ENCODE results near the gene SUCLG2.

Gene SUCLG2

GRCh38 chr3:67361323-67361722 lies 293.1 kb downstream of the SUCLG2 start:
- no peak for TF ChIP-seq CTCF (conservative IDR thresholded peaks at IDR 0.05; ENCODE audit: low read depth, low read length)
- no peak for DNase-seq (ENCODE audit: low read depth)
- no peak overlapping the region for H3K4me3 ChIP-seq (ENCODE audit: low read depth, low read length)

DNA sequence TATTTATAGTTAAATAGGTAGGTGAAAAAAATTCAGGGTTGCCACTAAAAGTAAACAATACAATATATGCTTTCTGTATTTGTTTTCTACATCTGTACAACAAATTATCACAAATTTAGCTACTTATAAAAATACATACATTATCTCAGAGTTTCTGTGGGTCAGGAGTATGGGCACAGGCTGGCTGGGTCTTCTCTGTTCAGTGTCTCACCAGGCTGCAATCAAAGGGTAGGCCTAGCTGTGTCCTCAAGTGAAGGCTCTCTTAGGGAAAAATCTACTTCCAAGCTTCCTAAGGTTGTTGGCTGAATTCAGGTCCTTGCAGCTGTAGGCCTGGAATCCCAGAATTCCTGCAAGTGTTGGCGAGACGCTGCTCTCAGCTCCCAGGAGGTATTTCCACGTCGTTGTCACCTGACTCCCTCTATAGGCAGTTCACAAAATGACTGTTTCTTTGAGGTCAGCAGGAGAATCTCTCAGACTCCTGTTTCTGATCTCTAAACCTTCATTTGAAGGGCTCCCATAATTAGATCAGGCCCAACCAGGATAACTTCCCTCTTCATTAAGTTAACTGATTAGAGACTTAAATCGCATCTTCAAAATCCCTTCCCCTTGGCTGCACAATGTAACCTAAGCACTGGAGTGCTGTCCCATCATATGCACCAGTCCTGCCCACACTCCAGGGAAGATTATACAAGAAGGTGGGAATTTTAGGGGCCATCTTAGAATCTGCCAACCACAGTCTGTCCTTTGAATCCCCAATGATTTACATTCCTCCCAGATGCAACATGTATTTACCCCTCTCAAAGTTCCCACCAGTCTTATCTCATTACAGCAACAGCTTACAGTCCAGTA lies 296.6 kb downstream of the SUCLG2 start:
- TF ChIP-seq CTCF (conservative IDR thresholded peaks at IDR 0.05; ENCODE audit: low read depth, low read length) = peak; percentile 51
- peak; percentile 51 for DNase-seq (ENCODE audit: low read depth)
- no peak overlapping the region for H3K4me3 ChIP-seq (ENCODE audit: low read depth, low read length)

GRCh38 chr3:67349551-67350174 lies 304.7 kb downstream of the SUCLG2 start:
- no peak for TF ChIP-seq CTCF (conservative IDR thresholded peaks at IDR 0.05; ENCODE audit: low read depth, low read length)
- no peak overlapping the region for H3K4me3 ChIP-seq (ENCODE audit: low read depth, low read length)
- peak; percentile 28 for DNase-seq (ENCODE audit: low read depth)

DNA sequence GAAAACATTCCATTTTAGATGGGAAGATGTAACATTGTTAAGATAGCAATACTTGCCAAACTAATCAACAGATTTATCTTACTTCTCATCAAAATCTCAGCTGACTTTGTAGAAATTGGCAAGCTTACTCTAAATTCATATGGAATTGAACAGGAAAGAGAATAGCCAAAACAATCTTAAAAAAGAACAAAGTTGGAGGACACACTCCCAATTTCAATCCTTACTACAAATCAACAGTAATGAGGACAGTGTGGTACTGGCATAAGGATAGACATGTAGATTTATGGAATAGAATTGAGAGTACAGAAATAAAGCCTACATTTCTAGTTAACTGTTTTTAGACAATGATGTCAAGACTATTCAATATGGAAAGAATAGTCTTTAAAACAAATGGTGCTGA lies 308.3 kb downstream of the SUCLG2 start:
- no peak for TF ChIP-seq CTCF (conservative IDR thresholded peaks at IDR 0.05; ENCODE audit: low read depth, low read length)
- H3K4me3 ChIP-seq (ENCODE audit: low read depth, low read length) = no peak overlapping the region
- no peak for DNase-seq (ENCODE audit: low read depth)

DNA sequence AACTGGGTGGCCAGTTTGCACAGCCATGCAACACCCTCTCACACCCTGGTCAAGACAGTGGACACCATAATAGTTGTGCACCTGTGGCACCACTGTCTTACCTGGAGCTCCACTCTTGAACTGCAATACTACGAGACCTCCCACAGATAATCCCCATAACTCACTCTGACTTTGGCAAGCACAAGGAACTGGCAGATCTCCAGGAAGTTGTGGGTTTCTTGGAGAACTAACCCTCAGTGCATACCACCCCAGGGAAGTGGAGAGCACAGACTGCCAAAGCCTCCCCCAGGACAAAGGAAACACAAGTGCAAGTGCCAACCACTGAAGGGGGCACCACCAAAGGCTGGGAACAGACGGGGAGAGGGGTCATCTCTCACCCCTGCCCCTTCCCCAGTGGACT lies 318.6 kb downstream of the SUCLG2 start:
- no peak for TF ChIP-seq CTCF (conservative IDR thresholded peaks at IDR 0.05; ENCODE audit: low read depth, low read length)
- peak; percentile 36 for DNase-seq (ENCODE audit: low read depth)
- H3K4me3 ChIP-seq (ENCODE audit: low read depth, low read length) = no peak overlapping the region

DNA sequence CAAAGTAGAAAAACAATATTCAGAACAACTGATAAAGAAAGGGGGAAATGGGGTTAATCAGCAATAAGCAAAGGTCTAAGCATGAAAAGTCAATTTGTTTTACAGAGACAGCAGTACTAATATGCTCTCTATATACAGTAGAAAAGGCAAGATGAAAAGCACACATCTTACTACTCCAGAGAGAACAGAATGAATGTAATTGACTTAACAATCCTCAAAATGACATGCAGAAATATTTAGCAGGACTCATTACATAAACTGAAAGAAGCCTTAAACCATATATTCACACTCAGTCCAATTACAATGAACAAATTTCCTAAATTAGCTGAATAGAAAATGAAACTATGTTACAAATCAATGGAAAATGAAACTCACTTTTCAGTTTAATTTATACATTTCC lies 319.8 kb downstream of the SUCLG2 start:
- no peak for TF ChIP-seq CTCF (conservative IDR thresholded peaks at IDR 0.05; ENCODE audit: low read depth, low read length)
- no peak overlapping the region for H3K4me3 ChIP-seq (ENCODE audit: low read depth, low read length)
- no peak for DNase-seq (ENCODE audit: low read depth)
